IMR-90 (cell line): ENCODE measurements around the gene BTBD2. TPM values are rescaled to one million over a fixed set of nuclear protein-coding genes. Genes with fewer than 3 reads are reported as not detected.

Experiments used
- ATAC-seq: fragments of 200-7000 bp; cut with Tn5 transposase; 2 replicates; pipeline ENCODE4 v1.9.1; 2020; ENCODE audit warnings: low read depth, mild to moderate bottlenecking, moderate library complexity
- BruUV-seq: library from RNA; stranded (reverse); fragments of 400-500 nt; replicated peaks from 2 replicates; lab custom pipeline; 2021; lab: Mats Ljungman, UMichigan
- CTCF ChIA-PET: fragments of 300-600 bp; formaldehyde crosslinking; extraction: SDS; loops from one replicate; lab custom pipeline; 2021; ENCODE audit warnings: antibody characterized with exemption; lab: Yijun Ruan, JAX
- POLR2A ChIA-PET: fragments of 300-600 bp; sonication (Branson Sonifier 250); formaldehyde crosslinking; loops from one replicate; lab custom pipeline; 2022; ENCODE audit warnings: antibody characterized with exemption; ENCODE audit not compliant: unreplicated experiment; lab: Charles Lee
- DNase-seq: peaks from one replicate; pipeline ENCODE4 v3.0.0; 2013
- H2AFZ ChIP-seq: replicated peaks from 2 replicates; pipeline ENCODE3; 2013; ENCODE audit warnings: low read length, mild to moderate bottlenecking; ENCODE audit not compliant: poor library complexity
- H2AK5ac ChIP-seq: 2 replicates; pipeline ENCODE4 v1.6.1; 2013; ENCODE audit warnings: low read depth, low read length, inconsistent platforms
- H2AK9ac ChIP-seq: replicated peaks from 2 replicates; pipeline ENCODE3; 2013; ENCODE audit warnings: mild to moderate bottlenecking, low read depth, low read length, moderate library complexity; ENCODE audit not compliant: poor library complexity
- H2BK120ac ChIP-seq: 2 replicates; pipeline ENCODE4 v1.6.1; 2013; ENCODE audit warnings: low read depth, low read length, inconsistent platforms
- H2BK15ac ChIP-seq: 3 replicates; pipeline ENCODE4 v1.6.1; 2013; ENCODE audit warnings: low read depth, low read length, inconsistent platforms
- H2BK20ac ChIP-seq: 2 replicates; pipeline ENCODE4 v1.6.1; 2013; ENCODE audit warnings: low read depth, mild to moderate bottlenecking, inconsistent platforms, low read length, moderate library complexity
- H2BK5ac ChIP-seq: 2 replicates; pipeline ENCODE4 v1.6.1; 2013; ENCODE audit warnings: mild to moderate bottlenecking, low read depth, low read length, inconsistent platforms; ENCODE audit not compliant: poor library complexity, severe bottlenecking
- H3K14ac ChIP-seq: replicated peaks from 2 replicates; pipeline ENCODE4 v1.6.1; 2013; ENCODE audit warnings: low read depth, low read length, inconsistent platforms
- H3K18ac ChIP-seq: 2 replicates; pipeline ENCODE4 v1.6.1; 2013; ENCODE audit warnings: low read depth, low read length, control low read depth
- H3K23ac ChIP-seq: 2 replicates; pipeline ENCODE4 v1.6.1; 2013; ENCODE audit warnings: low read depth, low read length, inconsistent platforms
- H3K27ac ChIP-seq: 2 replicates; pipeline ENCODE4 v1.5.1; 2013; ENCODE audit warnings: mild to moderate bottlenecking, control low read depth, low read length; ENCODE audit not compliant: insufficient read depth
- H3K27me3 ChIP-seq: 2 replicates; pipeline ENCODE4 v1.6.1; 2013; ENCODE audit warnings: low read length; ENCODE audit not compliant: control insufficient read depth, insufficient read depth
- H3K36me3 ChIP-seq: 2 replicates; pipeline ENCODE4 v1.6.1; 2013; ENCODE audit warnings: low read length, mixed read lengths; ENCODE audit not compliant: control insufficient read depth, insufficient read depth
- H3K4ac ChIP-seq: 2 replicates; pipeline ENCODE4 v1.6.1; 2013; ENCODE audit warnings: low read depth, low read length, inconsistent platforms
- H3K4me1 ChIP-seq: 2 replicates; pipeline ENCODE4 v1.6.1; 2013; ENCODE audit warnings: low read length, mixed read lengths; ENCODE audit not compliant: control insufficient read depth, insufficient read depth
- H3K4me2 ChIP-seq: 2 replicates; pipeline ENCODE4 v1.6.1; 2013; ENCODE audit warnings: low read depth, mild to moderate bottlenecking, control low read depth, low read length, moderate library complexity
- H3K4me3 ChIP-seq: 2 replicates; pipeline ENCODE4 v1.5.1; 2013; ENCODE audit warnings: low read depth, mild to moderate bottlenecking, control low read depth, low read length, moderate library complexity; ENCODE audit not compliant: insufficient read depth
- H3K56ac ChIP-seq: 2 replicates; pipeline ENCODE4 v1.6.1; 2013; ENCODE audit warnings: low read length, inconsistent platforms; ENCODE audit not compliant: insufficient read depth; ENCODE audit errors: extremely low read depth
- H3K79me1 ChIP-seq, 2 experiments: 2 replicates each; pipeline ENCODE4 v1.6.1; 2013; ENCODE audit warnings: low read length in 2 of 2, inconsistent platforms in 1 of 2, low read depth in 1 of 2
- H3K9ac ChIP-seq: 2 replicates; pipeline ENCODE4 v1.6.1; 2013; ENCODE audit warnings: low read depth, low read length, control low read depth
- H3K9me1 ChIP-seq: 2 replicates; pipeline ENCODE4 v1.6.1; 2013; ENCODE audit warnings: low read length, inconsistent platforms; ENCODE audit not compliant: insufficient read depth
- H3K9me3 ChIP-seq: 2 replicates; pipeline ENCODE4 v1.6.1; 2013; ENCODE audit warnings: low read length; ENCODE audit not compliant: control insufficient read depth, insufficient read depth
- H4K20me1 ChIP-seq: 2 replicates; pipeline ENCODE4 v1.6.1; 2013; ENCODE audit warnings: low read length, inconsistent platforms; ENCODE audit not compliant: insufficient read depth
- H4K5ac ChIP-seq: 2 replicates; pipeline ENCODE4 v1.6.1; 2013; ENCODE audit warnings: mild to moderate bottlenecking, low read depth, low read length, control low read depth
- H4K8ac ChIP-seq, 2 experiments: 2 replicates each; pipeline ENCODE4 v1.6.1; 2013; ENCODE audit warnings: low read depth in 2 of 2, low read length in 2 of 2, control low read depth in 1 of 2, inconsistent platforms in 1 of 2
- H4K91ac ChIP-seq: 2 replicates; pipeline ENCODE4 v1.6.1; 2013; ENCODE audit warnings: low read depth, low read length, inconsistent platforms; ENCODE audit not compliant: insufficient read depth
- MAZ ChIP-seq: IDR thresholded peaks from 2 replicates; pipeline ENCODE4 v1.6.1; 2012; ENCODE audit warnings: low read depth, mild to moderate bottlenecking, low read length, improper control_type of control experiment, moderate library complexity, borderline replicate concordance
- NFE2L2 ChIP-seq: fragments of 150-350 bp; IDR thresholded peaks from 2 replicates; pipeline ENCODE4 v1.6.1; 2016; ENCODE audit warnings: low read depth, mild to moderate bottlenecking, low read length
- RFX5 ChIP-seq: IDR thresholded peaks from 2 replicates; pipeline ENCODE4 v1.8.0; 2012; ENCODE audit warnings: low read depth, mild to moderate bottlenecking, low read length, moderate library complexity
- WGBS, 2 experiments: methylation state at CpG; one replicate each; pipeline versions ENCODE4 v1.1.5 to v1.1.7; 2013; ENCODE audit warnings: missing lambda C conversion rate in 2 of 2; ENCODE audit not compliant: insufficient read length in 1 of 2; ENCODE audit errors: extremely low coverage in 2 of 2; 5-methylcytosine and 5-hydroxymethylcytosine counted together
- dilution Hi-C: fragments of 300-500 bp; cut with HindIII; formaldehyde crosslinking; loops from one replicate; pipeline ENCODE4 v1.14.3; 2018; ENCODE audit warnings: low sequenced_read_pairs; ENCODE audit not compliant: unreplicated experiment
- in situ Hi-C: fragments of 300-500 bp; cut with MboI; formaldehyde crosslinking; loops from 3 replicates; pipeline ENCODE4 v1.14.3; 2019; ENCODE audit warnings: low sequenced_read_pairs, inconsistent platforms, mixed read lengths
- intact Hi-C: fragments of 100-400 bp; cut with micrococcal nuclease; formaldehyde crosslinking; loops from 2 replicates; pipeline ENCODE4 v1.10.0; 2022
- polyA plus RNA-seq, 3 experiments: library from polyadenylated mRNA; depleted of rRNA; stranded (reverse); fragments of >200 nt; gene quantifications; 2 replicates each; pipeline ENCODE4 v1.2.3, GENCODE V29; 2012; ENCODE audit warnings: low replicate concordance in 1 of 3
- total RNA-seq: library from RNA; depleted of rRNA; stranded (reverse); fragments of >200 nt; gene quantifications from 2 replicates; pipeline ENCODE4 v1.2.3, GENCODE V29; 2012

The BTBD2 gene
- total and polyA plus RNA-seq, 2 of the 4 experiments (the other 2 are of a cell fraction): 24.4 to 65.7 TPM

DNA sequence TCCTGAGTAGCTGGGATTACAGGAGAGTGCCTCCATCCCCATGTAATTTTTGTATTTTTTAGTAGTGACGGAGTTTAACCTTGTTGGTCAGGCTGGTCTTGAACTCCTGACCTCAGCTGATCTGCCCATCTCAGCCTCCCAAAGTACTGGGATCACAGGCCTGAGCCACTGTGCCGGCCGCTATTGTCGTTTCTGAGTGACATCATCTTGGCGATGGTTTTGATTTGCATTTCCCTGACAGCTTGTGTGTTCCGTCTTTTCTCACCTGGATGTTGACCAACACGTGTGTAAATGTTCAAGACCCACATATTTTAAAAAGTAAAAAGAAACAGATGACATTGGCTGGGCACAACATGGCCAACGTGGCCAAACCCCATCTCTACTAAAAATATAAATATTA, 48.3 kb upstream of the BTBD2 start:
- H3K23ac ChIP-seq: no peak overlapping the region
- WGBS, 2 experiments: no CpG with 5 or more reads among the region's 8 CpGs
- H2BK15ac ChIP-seq: no peak overlapping the region
- no peak overlapping the region for H3K4ac ChIP-seq
- H2BK120ac ChIP-seq: no peak overlapping the region
- no peak overlapping the region for H3K9ac ChIP-seq
- H4K91ac ChIP-seq: no peak overlapping the region
- no peak overlapping the region for H3K4me2 ChIP-seq
- H3K14ac ChIP-seq: no peak overlapping the region
- no peak overlapping the region for H2BK20ac ChIP-seq
- ATAC-seq: no peak
- H3K18ac ChIP-seq: no peak overlapping the region
- H4K8ac ChIP-seq: no peak overlapping the region
- TF ChIP-seq NFE2L2: no peak
- no peak for TF ChIP-seq MAZ
- no peak for TF ChIP-seq RFX5
- peaks cover 5 to 27% of the 10 kb centered on the region in 2 experiments; a peak in 3 of 4 replicates for H3K79me1 ChIP-seq
- H3K36me3 ChIP-seq: no peaks in the 10 kb centered on the region
- ChIA-PET POLR2A (no interaction called here), CTCF (no interaction called here)
- H4K5ac ChIP-seq: no peak overlapping the region
- H3K27me3 ChIP-seq: no peaks in the 10 kb centered on the region
- peaks cover 22% of the 10 kb centered on the region for H3K4me1 ChIP-seq
- H2AK9ac ChIP-seq: no peak overlapping the region
- no TSS peak for BruUV-seq
- no peak overlapping the region for H2AFZ ChIP-seq
- H3K9me1 ChIP-seq: peaks cover 7% of the 10 kb centered on the region
- no peak overlapping the region for H3K56ac ChIP-seq
- intact Hi-C loops (no loop called here), in situ Hi-C loops (no loop called here), dilution Hi-C loops (no loop called here)
- no peaks in the 10 kb centered on the region for H3K9me3 ChIP-seq
- no peaks in the 10 kb centered on the region for H4K20me1 ChIP-seq
- no peak overlapping the region for H2BK5ac ChIP-seq
- H2AK5ac ChIP-seq: no peak overlapping the region
- DNase-seq: no peak
- no peak overlapping the region for H3K4me3 ChIP-seq
- no peak overlapping the region for H3K27ac ChIP-seq
